Bronchial epithelial cell (primary cell): ENCODE measurements around the gene AGBL4. TPM values are rescaled to one million over a fixed set of nuclear protein-coding genes. Genes with fewer than 3 reads are reported as not detected.

Experiments used
- DNase-seq: peaks from one replicate; pipeline ENCODE4 v3.0.0-alpha.2; 2010; ENCODE audit warnings: low read depth
- FAIRE-seq: peaks from 2 replicates; lab custom pipeline; 2011; peaks lifted over from hg19 to GRCh38; lab: Jason Lieb, UNC
- H3K27me3 ChIP-seq: 2 replicates; pipeline ENCODE4 v1.5.1; 2011; ENCODE audit warnings: low read length; ENCODE audit not compliant: control insufficient read depth, insufficient read depth
- H3K36me3 ChIP-seq: 2 replicates; pipeline ENCODE4 v1.5.1; 2011; ENCODE audit warnings: low read length; ENCODE audit not compliant: control insufficient read depth, insufficient read depth
- H3K4me3 ChIP-seq: 2 replicates; pipeline ENCODE4 v1.5.1; 2011; ENCODE audit warnings: mild to moderate bottlenecking, low read depth, low read length, control low read depth
- CTCF ChIP-seq: IDR thresholded peaks from 2 replicates; pipeline ENCODE4 v1.5.1; 2011; ENCODE audit warnings: mild to moderate bottlenecking, moderate library complexity, low read length, control low read depth, inconsistent platforms; ENCODE audit not compliant: insufficient read depth, severe bottlenecking
- total RNA-seq: library from RNA; depleted of rRNA; stranded (reverse); fragments of >200 nt; gene quantifications from 2 replicates; pipeline ENCODE4 v1.2.1, GENCODE V29; 2014

Gene AGBL4
- total RNA-seq, 1 donor from 2014 or later: not detected

- FAIRE-seq: no peak
- no peak for DNase-seq
These were observed 1451.6 kb downstream of the AGBL4 start for GRCh38 chr1:48572134-48572533.

GRCh38 chr1:48571303-48571987 lies 1452.3 kb downstream of the AGBL4 start:
- Histone ChIP-seq H3K27me3 (no peaks in the 10 kb centered on the region), H3K36me3 (no peaks in the 10 kb centered on the region), H3K4me3 (no peak overlapping the region)
- DNase-seq (no peak), FAIRE-seq (no peak)
- no peak for TF ChIP-seq CTCF

More at GRCh38 chr1:48572134-48572533, 1451.6 kb downstream of the AGBL4 start:
- Histone ChIP-seq H3K4me3 (no peak overlapping the region), H3K36me3 (no peaks in the 10 kb centered on the region), H3K27me3 (no peaks in the 10 kb centered on the region)
- no peak for TF ChIP-seq CTCF

- TF ChIP-seq CTCF: no peak
- Histone ChIP-seq H3K4me3 (no peak overlapping the region), H3K27me3 (no peaks in the 10 kb centered on the region), H3K36me3 (no peaks in the 10 kb centered on the region)
- no peak for FAIRE-seq
- DNase-seq: no peak
These were observed 1453.2 kb downstream of the AGBL4 start for GRCh38 chr1:48570568-48570967.

GRCh38 chr1:48568501-48568900 lies 1455.3 kb downstream of the AGBL4 start:
- DNase-seq (peak; percentile 87), FAIRE-seq (peak; percentile 7)
- TF ChIP-seq CTCF: no peak

GRCh38 chr1:48566492-48566891 lies 1457.3 kb downstream of the AGBL4 start:
- no peak overlapping the region for H3K4me3 ChIP-seq
- TF ChIP-seq CTCF: no peak

More at GRCh38 chr1:48568501-48568900, 1455.3 kb downstream of the AGBL4 start:
- no peak overlapping the region for H3K4me3 ChIP-seq
- H3K36me3 ChIP-seq: no peaks in the 10 kb centered on the region
- no peaks in the 10 kb centered on the region for H3K27me3 ChIP-seq

GRCh38 chr1:48563021-48563420 lies 1460.7 kb downstream of the AGBL4 start:
- no peaks in the 10 kb centered on the region for H3K36me3 ChIP-seq
- FAIRE-seq: no peak
- TF ChIP-seq CTCF: no peak
- no peaks in the 10 kb centered on the region for H3K27me3 ChIP-seq
- no peak overlapping the region for H3K4me3 ChIP-seq
- DNase-seq: no peak

More at GRCh38 chr1:48566492-48566891, 1457.3 kb downstream of the AGBL4 start:
- Histone ChIP-seq H3K27me3 (no peaks in the 10 kb centered on the region), H3K36me3 (no peaks in the 10 kb centered on the region)
- DNase-seq: no peak
- no peak for FAIRE-seq
